Measurements from ENCODE around the gene ASB18. TPM values are rescaled to one million over a fixed set of nuclear protein-coding genes. Genes with fewer than 3 reads are reported as not detected.
A peak's percentile ranks its signal among the peaks of the same experiment; 100 is the strongest.

The ASB18 gene
- total RNA-seq, 4 donors from 2014 or later: not detected

DNA sequence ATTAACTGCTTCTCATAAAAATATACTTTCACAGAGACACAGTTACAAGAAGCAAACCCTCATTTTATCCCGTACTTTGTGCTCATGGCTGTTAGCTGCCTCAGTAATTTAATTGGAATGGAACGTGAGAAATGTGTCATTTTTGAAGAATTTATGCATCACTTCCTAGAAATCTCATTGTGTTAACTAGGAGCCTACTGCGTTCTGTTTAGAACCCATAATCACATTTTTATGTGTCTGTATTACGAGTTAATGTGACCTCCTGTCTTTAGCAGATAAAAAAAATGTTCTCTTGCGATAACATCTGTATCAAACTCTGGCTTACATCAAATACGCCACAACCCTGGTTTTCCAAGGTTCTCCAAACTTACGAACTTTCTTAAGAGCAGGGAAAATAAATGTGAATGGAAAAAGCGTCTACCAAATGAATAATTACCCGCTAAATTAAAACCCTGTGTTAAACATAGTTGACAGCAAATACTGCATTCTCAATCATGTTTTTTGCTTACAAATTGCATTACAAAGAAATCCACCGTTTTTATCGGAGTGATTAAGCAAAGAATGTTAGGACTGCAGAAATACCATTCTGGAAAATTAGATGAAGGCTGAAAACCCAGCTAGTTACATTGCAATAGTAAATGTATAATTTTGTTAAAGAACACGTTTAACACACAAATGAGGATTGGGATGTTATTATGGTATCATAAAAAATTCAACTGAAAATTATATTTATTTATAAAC, 84.0 kb downstream of the ASB18 start:
- DNase-seq (ENCODE audit: low spot score in 2 of 2): no peak
- Histone ChIP-seq H3K9me3 (peaks cover 0 to 9% (median 0%) of the 10 kb centered on the region in 4 donors), H3K4me3 (no peak overlapping the region), H3K27ac (no peak overlapping the region), H3K27me3 (peaks cover 0 to 79% of the 10 kb centered on the region in 2 donors), H3K4me1 (peaks cover 0 to 33% (median 10%) of the 10 kb centered on the region in 4 donors), H3K36me3 (peaks cover 0 to 5% (median 0%) of the 10 kb centered on the region in 3 donors)
- TF ChIP-seq POLR2A (IDR thresholded peaks at IDR 0.05) (no peak), CTCF (IDR thresholded peaks at IDR 0.05) (no peak), EP300 (IDR thresholded peaks at IDR 0.05) (peak in 1 of 2 donors; percentile 5)
- WGBS, 2 donors: 18 to 23% methylated on average over 12 of the region's 12 CpGs

GRCh38 chr2:236179236-236180075, 84.8 kb downstream of the ASB18 start:
- no peak for DNase-seq (ENCODE audit: low spot score in 2 of 2)
- Histone ChIP-seq H3K4me1 (peaks cover 0 to 33% (median 10%) of the 10 kb centered on the region in 4 donors), H3K4me3 (peak overlapping the region in 1 of 4 donors; percentile 1), H3K9me3 (peaks cover 0 to 2% (median 0%) of the 10 kb centered on the region in 4 donors), H3K36me3 (no peaks in the 10 kb centered on the region), H3K27me3 (peaks cover 0 to 87% of the 10 kb centered on the region in 2 donors), H3K27ac (no peak overlapping the region)
- WGBS, 2 donors: 6 to 7% methylated on average over 36 to 51 of the region's 59 CpGs
- TF ChIP-seq EP300 (IDR thresholded peaks at IDR 0.05) (no peak), POLR2A (IDR thresholded peaks at IDR 0.05) (no peak)

DNA sequence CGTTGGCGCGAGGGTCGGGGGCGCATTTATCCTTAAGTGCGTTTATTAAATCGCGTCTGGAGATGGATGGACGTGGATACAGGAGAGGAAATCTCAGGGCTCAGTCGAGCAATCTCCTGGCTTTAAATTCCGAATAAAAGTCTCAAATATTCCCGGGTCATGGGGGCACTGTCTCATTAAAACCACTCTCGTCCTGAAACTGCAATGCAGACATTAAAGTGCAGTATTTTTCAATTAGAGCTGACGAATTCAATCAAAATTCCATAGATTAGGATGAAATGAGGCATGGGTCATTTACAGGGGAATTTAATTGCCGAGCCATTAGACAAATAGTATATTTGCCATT, 85.3 kb downstream of the ASB18 start:
- peaks cover 0 to 93% of the 10 kb centered on the region in 2 donors for H3K27me3 ChIP-seq
- no peaks in the 10 kb centered on the region for H3K9me3 ChIP-seq
- H3K36me3 ChIP-seq: no peaks in the 10 kb centered on the region
- no peak overlapping the region for H3K27ac ChIP-seq
- no peak for DNase-seq (ENCODE audit: low spot score in 2 of 2)
- peaks cover 0 to 33% (median 10%) of the 10 kb centered on the region in 4 donors for H3K4me1 ChIP-seq
- H3K4me3 ChIP-seq: peak overlapping the region in 1 of 4 donors; percentile 38
- WGBS, 2 donors: 4 to 5% methylated on average over 15 of the region's 15 CpGs
- TF ChIP-seq EP300 (IDR thresholded peaks at IDR 0.05) (no peak), POLR2A (IDR thresholded peaks at IDR 0.05) (no peak), CTCF (IDR thresholded peaks at IDR 0.05) (no peak)

- peaks cover 0 to 39% (median 10%) of the 10 kb centered on the region in 4 donors for H3K4me1 ChIP-seq
- no peaks in the 10 kb centered on the region for H3K9me3 ChIP-seq
- peaks cover 0 to 95% of the 10 kb centered on the region in 2 donors for H3K27me3 ChIP-seq
- DNase-seq (ENCODE audit: low spot score in 2 of 2): peak in 1 of 2 donors; percentile 45
- no peaks in the 10 kb centered on the region for H3K36me3 ChIP-seq
- WGBS, 2 donors: 4 to 5% methylated on average over 65 of the region's 65 CpGs
- H3K4me3 ChIP-seq: peak overlapping the region in 2 of 4 donors; percentile 17 to 38
- TF ChIP-seq EP300 (IDR thresholded peaks at IDR 0.05) (no peak), CTCF (IDR thresholded peaks at IDR 0.05) (peak; percentile 61 to 72 (median 66))
- H3K27ac ChIP-seq: no peak overlapping the region
Observed at GRCh38 chr2:236177967-236178889, 86.0 kb downstream of the ASB18 start.

DNA sequence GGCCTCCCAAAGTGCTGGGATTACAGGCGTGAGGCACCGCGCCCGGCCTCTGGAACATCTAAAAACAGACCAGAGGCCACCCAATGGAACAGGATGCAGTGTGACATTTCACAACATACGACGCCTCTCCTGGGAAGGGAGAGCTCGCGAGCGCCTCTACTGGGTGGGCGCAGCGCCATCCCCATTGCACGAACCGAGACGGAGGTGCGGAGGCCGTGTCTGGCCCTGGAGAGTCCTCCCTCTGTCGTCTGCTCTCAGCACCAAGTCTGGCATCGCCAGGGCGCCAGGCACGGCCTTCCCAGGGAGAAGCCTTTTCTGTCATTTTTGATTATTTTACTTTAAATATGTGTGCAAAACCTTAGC, 86.6 kb downstream of the ASB18 start:
- Histone ChIP-seq H3K36me3 (no peaks in the 10 kb centered on the region), H3K9me3 (no peaks in the 10 kb centered on the region), H3K27me3 (peaks cover 0 to 98% of the 10 kb centered on the region in 2 donors), H3K27ac (no peak overlapping the region), H3K4me1 (peaks cover 0 to 45% (median 14%) of the 10 kb centered on the region in 4 donors), H3K4me3 (peak overlapping the region in 1 of 4 donors; percentile 38)
- DNase-seq (ENCODE audit: low spot score in 2 of 2): no peak
- WGBS, 2 donors: 12 to 13% methylated on average over 20 of the region's 20 CpGs
- no peak for TF ChIP-seq POLR2A (IDR thresholded peaks at IDR 0.05)
- no peak for TF ChIP-seq CTCF (IDR thresholded peaks at IDR 0.05)
- no peak for TF ChIP-seq EP300 (IDR thresholded peaks at IDR 0.05)

Data from tibial nerve (tissue), 4 donors.